NCI-H748 (cell line): ENCODE data around the gene ARHGAP44.
"Not testable (repeated sequence)": the region's sequence is repeated elsewhere in the genome, so short reads cannot be mapped to it uniquely, and the experiment has no call there.

Source experiments
- DNase-seq: peaks from one replicate; lab custom pipeline; 2025; ENCODE audit not compliant: unreplicated experiment; lab: John Stamatoyannopoulos, UW

Gene ARHGAP44

DNA sequence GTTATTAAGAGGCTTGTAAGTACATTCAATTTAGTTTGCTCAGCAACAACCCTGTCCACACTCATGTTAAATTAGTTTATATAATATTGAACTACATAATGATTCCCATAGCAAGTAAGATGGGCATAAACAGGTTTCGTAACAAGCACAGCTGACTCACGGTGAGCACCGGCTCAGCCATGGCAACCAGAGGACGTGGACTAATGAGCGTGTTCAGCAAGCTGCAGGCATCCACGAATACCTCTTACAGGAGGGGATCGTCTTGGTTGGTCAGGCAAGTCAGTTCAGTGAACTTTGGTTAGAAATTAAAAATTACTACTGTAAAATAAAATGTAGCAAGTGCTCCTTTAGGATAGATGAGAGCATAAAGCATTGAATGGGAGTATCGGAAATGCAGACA lies 170.1 kb downstream of the ARHGAP44 start:
- DNase-seq: no peak

GRCh38 chr17:12961655-12962054 lies 172.4 kb downstream of the ARHGAP44 start:
- DNase-seq: no peak

DNA sequence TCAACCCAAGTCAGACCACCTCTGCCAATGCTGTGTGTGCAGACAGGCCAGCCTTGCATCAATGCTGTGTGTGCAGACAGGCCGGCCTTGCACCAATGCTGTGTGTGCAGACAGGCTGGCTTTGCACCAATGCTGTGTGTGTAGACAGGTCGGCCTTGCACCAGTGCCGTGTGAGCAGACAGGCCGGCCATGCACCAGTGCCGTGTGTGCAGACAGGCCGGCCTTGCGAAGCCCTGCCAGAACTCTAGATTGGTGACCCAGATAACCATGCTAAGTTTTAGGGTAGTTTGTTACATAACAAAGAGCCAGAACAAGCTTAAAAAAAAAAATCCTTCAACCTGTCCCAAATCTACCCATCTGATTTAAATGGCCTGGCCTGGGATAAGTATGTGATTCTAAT lies 174.2 kb downstream of the ARHGAP44 start:
- DNase-seq: no peak

DNA sequence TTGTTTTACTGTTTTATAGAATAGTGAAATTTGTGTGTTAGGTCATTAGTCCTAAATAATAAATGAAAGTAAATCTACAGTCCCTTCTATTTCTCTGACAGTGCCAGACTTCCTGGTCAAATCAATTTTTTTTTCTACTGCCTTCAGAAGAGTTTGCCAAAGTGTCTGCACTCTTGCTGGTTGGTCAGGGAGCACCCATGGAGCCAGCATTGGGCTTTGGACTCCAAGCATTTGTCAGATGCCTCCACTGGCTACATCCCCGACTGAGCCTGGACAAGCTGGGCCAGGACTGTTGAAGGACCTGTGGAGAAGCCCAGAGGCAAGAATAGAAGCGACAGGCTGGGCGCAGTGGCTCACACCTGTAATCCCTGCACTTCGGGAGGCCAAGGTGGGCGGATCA lies 174.9 kb downstream of the ARHGAP44 start:
- no peak for DNase-seq

DNA sequence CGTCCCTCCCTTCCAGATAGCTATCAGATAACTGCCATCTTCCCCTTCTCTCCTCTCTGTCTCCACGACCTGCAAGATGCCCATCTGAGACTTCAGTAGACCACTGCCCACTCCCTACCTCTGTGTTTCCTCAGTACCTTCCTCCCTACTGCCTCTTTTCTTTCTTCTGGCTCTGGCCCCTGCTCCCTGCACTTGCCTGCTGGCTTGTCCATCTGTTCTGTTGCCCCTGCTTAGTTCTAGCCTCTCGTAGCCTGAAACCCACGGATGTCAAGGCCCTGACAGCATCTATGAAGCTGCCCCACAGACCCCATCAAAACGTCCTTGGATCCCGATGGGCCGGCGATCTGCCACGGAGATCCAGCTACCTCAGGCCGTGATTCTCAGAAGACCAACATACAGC lies 175.5 kb downstream of the ARHGAP44 start:
- DNase-seq: no peak

DNA sequence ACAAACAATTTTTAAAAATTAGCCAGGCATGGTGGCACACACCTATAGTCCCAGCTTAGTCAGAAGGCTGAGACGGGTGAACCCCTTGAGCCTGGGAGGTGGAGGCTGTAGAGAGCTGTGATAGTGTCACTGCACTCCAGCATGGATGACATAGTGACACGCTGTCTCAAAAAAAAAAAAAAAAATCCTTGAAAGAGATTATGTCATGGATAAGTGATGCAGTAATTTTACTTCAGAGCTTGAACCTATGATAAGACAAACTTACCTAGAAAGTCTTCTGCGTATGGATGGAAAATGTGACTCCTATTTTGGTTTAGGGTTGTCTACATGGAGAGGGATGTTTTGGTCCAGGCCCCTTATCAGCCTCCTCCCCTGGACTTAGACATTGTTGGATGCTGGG lies 176.7 kb downstream of the ARHGAP44 start:
- DNase-seq: no peak

GRCh38 chr17:12966413-12966812 lies 177.1 kb downstream of the ARHGAP44 start:
- DNase-seq: no peak

GRCh38 chr17:12967962-12968361 lies 178.7 kb downstream of the ARHGAP44 start:
- no peak for DNase-seq

DNA sequence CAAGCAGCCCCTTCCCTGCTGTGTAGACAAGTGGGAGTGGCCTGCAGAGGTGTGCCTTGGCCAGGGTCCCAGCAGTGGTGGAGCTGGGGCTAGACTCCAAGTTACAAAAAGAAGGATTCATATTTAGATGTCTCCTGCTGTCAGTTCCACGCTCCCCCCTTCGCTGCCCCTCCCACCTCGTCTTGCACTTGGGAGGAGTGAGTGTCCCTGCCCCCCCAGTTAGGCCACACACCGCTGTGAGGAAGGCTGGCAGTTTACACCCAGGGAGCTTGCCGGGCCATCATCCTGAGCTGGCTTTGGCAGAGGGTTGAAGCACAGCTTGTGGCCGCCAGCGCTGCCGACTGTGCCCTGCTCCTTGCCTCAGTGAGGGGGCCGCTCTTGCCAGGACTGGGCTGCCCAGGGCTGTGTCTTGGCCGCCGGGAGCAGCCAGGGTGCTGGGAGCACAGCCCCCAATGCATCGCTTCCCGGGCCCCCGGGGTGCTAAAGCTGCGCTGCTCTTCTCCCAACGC lies 184.3 kb downstream of the ARHGAP44 start:
- DNase-seq: no peak

DNA sequence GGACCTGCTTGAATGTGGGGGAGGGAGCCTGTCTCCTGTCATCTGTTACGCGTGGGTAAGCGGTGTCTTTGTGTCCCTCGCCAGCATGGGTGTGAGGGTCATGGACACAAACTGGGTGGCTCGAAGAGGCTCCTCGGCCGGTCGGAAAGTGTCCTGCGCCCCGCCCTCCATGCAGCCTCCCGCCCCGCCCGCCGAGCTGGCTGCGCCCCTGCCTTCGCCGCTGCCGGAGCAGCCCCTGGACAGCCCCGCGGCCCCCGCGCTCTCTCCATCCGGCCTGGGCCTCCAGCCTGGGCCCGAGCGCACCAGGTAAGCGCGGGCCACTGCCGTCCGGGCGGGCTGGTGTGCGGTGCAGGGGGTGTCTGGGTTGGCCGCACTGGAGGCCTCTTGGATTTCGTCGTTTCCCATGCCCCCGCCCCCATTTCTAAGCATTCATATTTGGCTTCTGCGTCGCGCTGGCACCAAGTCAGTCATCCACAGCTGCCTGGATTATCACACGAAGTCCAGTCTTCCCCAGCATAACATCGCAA lies 184.8 kb downstream of the ARHGAP44 start:
- no peak for DNase-seq

DNA sequence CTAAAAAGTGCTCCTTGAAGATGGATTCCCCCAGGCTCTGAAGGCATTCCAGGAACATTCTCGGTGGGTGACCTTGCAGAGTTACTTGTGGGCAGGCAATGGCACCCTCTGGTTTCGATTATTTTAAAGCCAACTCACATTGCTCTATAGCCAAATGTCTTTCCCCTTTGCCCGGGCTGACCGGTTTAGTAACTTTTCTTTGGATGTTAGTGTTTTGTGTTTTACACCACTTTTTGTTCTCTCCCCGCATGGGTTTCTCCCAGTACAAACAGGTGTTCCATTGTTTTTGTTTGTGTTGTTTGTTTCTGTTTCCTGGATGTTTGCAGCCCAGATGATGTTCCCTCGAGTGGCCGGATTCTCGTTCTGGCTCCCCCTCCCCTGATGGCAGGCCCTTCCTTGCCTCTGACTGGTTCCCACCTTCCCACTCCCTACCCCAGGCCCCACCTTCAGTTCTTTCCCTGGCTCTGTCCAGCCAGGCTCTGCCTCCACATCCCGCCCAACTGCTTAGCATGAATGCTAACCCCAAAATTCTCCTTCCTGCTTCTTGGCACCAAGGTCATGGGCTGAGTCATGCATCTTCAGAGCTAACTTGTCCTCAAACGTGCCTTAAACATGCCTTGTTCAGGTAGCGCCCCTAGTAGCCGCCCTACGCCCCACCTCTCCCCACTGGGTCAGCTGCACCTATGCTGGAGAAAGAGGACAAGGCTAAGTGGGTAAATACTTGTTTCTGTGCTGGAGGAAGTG lies 187.9 kb downstream of the ARHGAP44 start:
- DNase-seq: no peak

DNA sequence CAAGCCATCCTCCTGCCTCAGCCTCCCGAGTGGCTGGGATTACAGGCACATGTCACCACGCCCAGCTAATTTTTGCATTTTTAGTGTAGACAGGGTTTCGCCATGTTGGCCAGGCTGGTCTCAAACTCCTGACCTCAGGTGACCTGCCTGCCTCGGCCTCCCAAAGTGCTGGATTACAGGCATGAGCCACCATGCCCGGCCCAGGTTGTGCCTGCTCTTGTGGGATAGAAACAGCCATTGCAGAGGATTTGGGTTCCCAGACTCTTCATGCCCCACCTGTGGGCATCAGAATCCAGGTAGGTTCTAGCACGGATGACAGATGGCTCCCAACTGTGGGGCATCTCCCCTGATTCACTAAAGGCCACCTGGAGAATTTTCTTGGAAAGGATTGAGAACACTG lies 189.5 kb downstream of the ARHGAP44 start:
- DNase-seq: not testable (repeated sequence)

- DNase-seq: no peak
Observed at GRCh38 chr17:12979246-12979645, 189.9 kb downstream of the ARHGAP44 start.

GRCh38 chr17:12979826-12980500 lies 190.7 kb downstream of the ARHGAP44 start:
- DNase-seq: no peak

DNA sequence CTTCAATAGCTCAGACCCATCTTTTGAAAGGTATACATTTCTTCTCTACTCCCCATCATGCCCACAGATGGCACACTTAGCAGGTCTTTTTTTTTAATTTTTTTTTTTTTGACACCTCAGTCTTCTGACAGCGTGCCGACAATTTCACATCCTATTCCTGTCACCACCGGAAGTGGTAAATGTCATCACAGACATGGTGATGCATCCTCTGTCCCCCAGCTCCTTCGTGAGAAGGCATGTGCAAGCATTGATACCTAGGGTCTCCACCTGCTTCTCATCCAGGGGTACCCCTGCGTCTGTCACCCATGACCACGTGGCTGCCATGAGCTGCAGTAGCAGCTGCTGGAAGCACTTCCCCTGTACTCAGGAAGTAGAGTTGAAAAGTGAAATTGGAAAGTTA lies 192.9 kb downstream of the ARHGAP44 start:
- DNase-seq: no peak

GRCh38 chr17:12983991-12984884 lies 194.9 kb downstream of the ARHGAP44 start:
- DNase-seq: no peak

DNA sequence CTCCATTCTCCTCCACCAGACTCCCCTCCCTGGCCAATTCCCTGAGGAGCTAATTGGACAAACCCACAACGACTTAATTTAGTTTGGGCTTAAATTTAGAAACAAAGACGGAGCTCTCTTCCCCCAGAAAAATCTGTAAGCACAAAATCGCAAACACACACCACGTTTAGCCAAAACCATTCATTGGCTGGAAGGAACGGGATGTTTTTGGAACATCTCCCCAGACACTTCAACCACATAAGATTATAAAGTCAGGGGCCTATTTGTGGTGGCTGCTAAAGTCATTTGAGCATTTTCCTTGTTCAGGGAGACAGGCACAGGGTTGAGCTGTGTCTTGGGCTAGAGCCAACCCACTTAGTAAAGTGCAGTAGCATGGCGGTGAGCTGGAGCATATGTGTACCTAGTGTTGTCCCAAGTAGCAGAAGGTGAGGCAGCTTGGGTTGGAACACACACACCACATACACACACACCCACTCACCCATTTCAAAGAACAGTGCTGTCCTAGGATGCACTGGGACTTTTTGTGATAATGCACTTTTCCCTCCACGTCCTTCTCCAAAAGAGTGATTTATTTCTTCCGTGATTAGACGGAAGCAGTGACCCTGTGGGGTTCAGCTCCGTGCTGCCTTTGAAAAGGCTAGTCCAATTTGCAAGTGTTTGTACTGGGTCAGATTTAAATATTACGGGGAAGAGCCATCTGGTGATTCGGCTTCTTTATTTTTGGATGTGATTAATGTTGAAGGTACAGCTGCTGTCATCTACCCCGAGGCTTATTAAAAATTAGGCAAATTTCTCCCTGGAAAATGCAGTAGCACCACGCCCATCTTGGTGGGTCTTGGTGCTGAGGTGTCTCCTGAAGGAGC lies 196.4 kb downstream of the ARHGAP44 start:
- DNase-seq: no peak

GRCh38 chr17:12987120-12987519 lies 197.8 kb downstream of the ARHGAP44 start:
- no peak for DNase-seq

GRCh38 chr17:12990041-12990808 lies 200.9 kb downstream of the ARHGAP44 start:
- DNase-seq: no peak

DNA sequence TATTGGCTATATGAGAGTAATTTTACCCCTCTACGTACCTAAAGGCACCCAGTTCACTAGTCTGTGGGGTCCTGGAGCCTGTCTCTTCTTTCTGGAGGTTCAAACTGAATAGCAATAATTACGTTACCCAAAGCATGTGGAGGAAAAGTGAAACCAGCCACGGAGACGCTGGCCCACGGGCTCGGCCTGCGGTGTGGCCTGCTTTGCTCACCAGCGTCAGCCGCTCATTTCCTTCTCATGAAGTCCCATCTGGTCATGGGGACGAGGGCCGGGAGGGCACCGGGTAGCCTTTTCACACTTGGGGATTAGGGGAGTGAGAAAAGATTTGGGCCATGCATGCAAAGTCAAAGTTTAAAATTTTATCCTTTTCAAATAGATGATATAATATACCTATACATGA lies 201.6 kb downstream of the ARHGAP44 start:
- DNase-seq: no peak
